H9 (cell line): ENCODE measurements around the gene ABCE1. TPM values are rescaled to one million over a fixed set of nuclear protein-coding genes. Genes with fewer than 3 reads are reported as not detected.

ENCODE experiments used
- DNase-seq: peaks from one replicate; pipeline ENCODE4 v3.0.0-alpha.2; 2017
- H2AFZ ChIP-seq: one replicate; pipeline ENCODE4 v1.6.1; 2013; ENCODE audit warnings: mild to moderate bottlenecking, low read length, control low read depth, moderate library complexity
- H2AK5ac ChIP-seq: 2 replicates; pipeline ENCODE4 v1.6.1; 2013; ENCODE audit warnings: low read length, control low read depth, mixed read lengths; ENCODE audit not compliant: insufficient read length
- H2BK120ac ChIP-seq: one replicate; pipeline ENCODE4 v1.6.1; 2013; ENCODE audit warnings: low read depth, mild to moderate bottlenecking, low read length, control low read depth, inconsistent platforms; ENCODE audit not compliant: poor library complexity, severe bottlenecking
- H2BK12ac ChIP-seq: 2 replicates; pipeline ENCODE4 v1.6.1; 2013; ENCODE audit warnings: low read length, control low read depth, mixed read lengths, low read depth; ENCODE audit not compliant: insufficient read length
- H2BK15ac ChIP-seq: 2 replicates; pipeline ENCODE4 v1.6.1; 2013; ENCODE audit warnings: low read depth, low read length, control low read depth
- H2BK20ac ChIP-seq: one replicate; pipeline ENCODE4 v1.6.1; 2013; ENCODE audit warnings: low read depth, mild to moderate bottlenecking, low read length, control low read depth, inconsistent platforms; ENCODE audit not compliant: poor library complexity, severe bottlenecking
- H2BK5ac ChIP-seq: 2 replicates; pipeline ENCODE4 v1.6.1; 2013; ENCODE audit warnings: low read length, control low read depth, mixed read lengths; ENCODE audit not compliant: insufficient read length
- H3K14ac ChIP-seq: 2 replicates; pipeline ENCODE4 v1.6.1; 2013; ENCODE audit warnings: low read length, control low read depth; ENCODE audit not compliant: insufficient read depth
- H3K18ac ChIP-seq: 2 replicates; pipeline ENCODE4 v1.6.1; 2013; ENCODE audit warnings: low read depth, mild to moderate bottlenecking, mixed read lengths, low read length, control low read depth; ENCODE audit not compliant: insufficient read length
- H3K23ac ChIP-seq: 2 replicates; pipeline ENCODE4 v1.6.1; 2013; ENCODE audit warnings: low read length, control low read depth, mixed read lengths, low read depth; ENCODE audit not compliant: insufficient read length
- H3K23me2 ChIP-seq: 2 replicates; pipeline ENCODE4 v1.6.1; 2013; ENCODE audit warnings: low read depth, mild to moderate bottlenecking, mixed read lengths, low read length, control low read depth; ENCODE audit not compliant: insufficient read length, poor library complexity, severe bottlenecking
- H3K27ac ChIP-seq: 2 replicates; pipeline ENCODE4 v1.5.1; 2013; ENCODE audit warnings: low read length, control low read depth, mixed read lengths, low read depth; ENCODE audit not compliant: insufficient read length
- H3K27me3 ChIP-seq: 2 replicates; pipeline ENCODE4 v1.6.1; 2013; ENCODE audit warnings: low read length, control low read depth, inconsistent platforms; ENCODE audit not compliant: insufficient read depth
- H3K4ac ChIP-seq: 2 replicates; pipeline ENCODE4 v1.6.1; 2013; ENCODE audit warnings: low read depth, mild to moderate bottlenecking, control low read depth, inconsistent platforms, low read length, moderate library complexity
- H3K4me1 ChIP-seq: 2 replicates; pipeline ENCODE4 v1.6.1; 2013; ENCODE audit warnings: low read length, control low read depth, inconsistent platforms; ENCODE audit not compliant: insufficient read depth
- H3K4me2 ChIP-seq: 2 replicates; pipeline ENCODE4 v1.6.1; 2013; ENCODE audit warnings: low read length, control low read depth, mixed read lengths; ENCODE audit not compliant: insufficient read length, insufficient read depth
- H3K56ac ChIP-seq: 2 replicates; pipeline ENCODE4 v1.6.1; 2013; ENCODE audit warnings: low read depth, mild to moderate bottlenecking, mixed read lengths, low read length, control low read depth; ENCODE audit not compliant: insufficient read length
- H3K79me1 ChIP-seq: 2 replicates; pipeline ENCODE4 v1.6.1; 2013; ENCODE audit warnings: low read depth, mild to moderate bottlenecking, moderate library complexity, low read length, control low read depth, inconsistent platforms; ENCODE audit not compliant: insufficient read depth, poor library complexity, severe bottlenecking
- H3K79me2 ChIP-seq: 2 replicates; pipeline ENCODE4 v1.6.1; 2013; ENCODE audit warnings: low read length, control low read depth, inconsistent platforms; ENCODE audit not compliant: insufficient read depth
- H3K9ac ChIP-seq: 2 replicates; pipeline ENCODE4 v1.6.1; 2013; ENCODE audit warnings: low read length, control low read depth, mixed read lengths; ENCODE audit not compliant: insufficient read length; ENCODE audit errors: extremely low read depth
- H3K9me3 ChIP-seq: one replicate; pipeline ENCODE4 v1.6.1; 2013; ENCODE audit warnings: low read depth, low read length, inconsistent platforms; ENCODE audit not compliant: control insufficient read depth
- H3T11ph ChIP-seq: one replicate; pipeline ENCODE4 v1.6.1; 2013; ENCODE audit warnings: mild to moderate bottlenecking, low read length, control low read depth, inconsistent platforms
- H4K20me1 ChIP-seq: one replicate; pipeline ENCODE4 v1.6.1; 2013; ENCODE audit not compliant: control insufficient read depth, insufficient read length, insufficient read depth
- H4K5ac ChIP-seq: 2 replicates; pipeline ENCODE4 v1.6.1; 2013; ENCODE audit warnings: low read depth, mild to moderate bottlenecking, mixed read lengths, low read length, control low read depth; ENCODE audit not compliant: insufficient read length
- H4K8ac ChIP-seq: replicated peaks from 2 replicates; pipeline ENCODE4 v1.6.1; 2013; ENCODE audit warnings: low read length, control low read depth, mixed read lengths, low read depth; ENCODE audit not compliant: insufficient read length
- H4K91ac ChIP-seq: 2 replicates; pipeline ENCODE4 v1.6.1; 2013; ENCODE audit warnings: low read depth, mild to moderate bottlenecking, moderate library complexity, mixed read lengths, low read length, control low read depth; ENCODE audit not compliant: insufficient read length
- H3K27ac Mint-ChIP-seq, 3 experiments: 2 replicates in 2 of 3; 3 replicates in 1 of 3; pipeline ENCODE4 v1.8.0; 2020 to 2021; ENCODE audit warnings: mixed read lengths in 3 of 3, mild to moderate bottlenecking in 1 of 3, moderate library complexity in 1 of 3
- H3K27me3 Mint-ChIP-seq: 2 replicates; pipeline ENCODE4 v1.8.0; 2021; ENCODE audit warnings: low read depth, mild to moderate bottlenecking, moderate library complexity, mixed read lengths
- H3K36me3 Mint-ChIP-seq, 3 experiments: 2 replicates in 2 of 3; 3 replicates in 1 of 3; pipeline ENCODE4 v1.8.0; 2020 to 2021; ENCODE audit warnings: low read depth in 3 of 3, mixed read lengths in 3 of 3; ENCODE audit not compliant: insufficient read depth in 1 of 3
- H3K4me1 Mint-ChIP-seq, 2 experiments: 2 replicates each; pipeline ENCODE4 v1.8.0; 2020; ENCODE audit warnings: mixed read lengths in 2 of 2
- H3K4me3 Mint-ChIP-seq, 2 experiments: 2 replicates in 1 of 2; 3 replicates in 1 of 2; pipeline ENCODE4 v1.8.0; 2020 to 2021; ENCODE audit warnings: mild to moderate bottlenecking in 2 of 2, mixed read lengths in 2 of 2, moderate library complexity in 1 of 2
- H3K9me3 Mint-ChIP-seq, 2 experiments: 2 replicates in 1 of 2; 3 replicates in 1 of 2; pipeline ENCODE4 v1.8.0; 2020; ENCODE audit warnings: mild to moderate bottlenecking in 2 of 2, mixed read lengths in 2 of 2, moderate library complexity in 1 of 2
- CTCF ChIP-seq: fragments of 200-600 bp; sonication (generic); conservative IDR thresholded peaks from 3 replicates; pipeline ENCODE4 v1.8.0; 2021; ENCODE audit warnings: antibody characterized with exemption, mild to moderate bottlenecking
- WGBS: extraction: QIAGEN DNeasy Blood & Tissue Kit; methylation state at CpG from one replicate; pipeline ENCODE4 v1.1.7; 2013; ENCODE audit warnings: missing lambda C conversion rate, low lambda C conversion rate, mixed read lengths; ENCODE audit not compliant: insufficient read length; ENCODE audit errors: extremely low coverage; 5-methylcytosine and 5-hydroxymethylcytosine counted together
- total RNA-seq: library from RNA; stranded (reverse); gene quantifications from 2 replicates; pipeline ENCODE4 v1.2.1, GENCODE V29; 2021

Gene ABCE1
- total RNA-seq, 1 experiment from 2014 or later: 112 TPM

- Histone ChIP-seq H3K23ac (no peak overlapping the region), H3K27ac (peak overlapping the region; percentile 86), H3K27me3 (no peaks in the 10 kb centered on the region), H3K56ac (no peak overlapping the region), H2BK15ac (no peak overlapping the region), H3K4me1 (no peaks in the 10 kb centered on the region), H2BK120ac (no peak overlapping the region), H3K4ac (no peak overlapping the region), H2BK12ac (no peak overlapping the region), H4K5ac (no peak overlapping the region), H2BK20ac (no peak overlapping the region), H3T11ph (no peak overlapping the region), H3K9ac (peak overlapping the region; percentile 98), H3K4me2 (peak overlapping the region; percentile 95), H2AK5ac (no peak overlapping the region), H3K14ac (no peak overlapping the region; the same call in 1 of the 2 replicates), H4K8ac (peak overlapping the region; percentile 70), H2AFZ (no peak overlapping the region), H3K9me3 (no peaks in the 10 kb centered on the region), H3K79me1 (peaks cover 7% of the 10 kb centered on the region), H4K20me1 (no peaks in the 10 kb centered on the region), H4K91ac (no peak overlapping the region), H3K23me2 (peaks cover 5% of the 10 kb centered on the region), H3K79me2 (peaks cover 35% of the 10 kb centered on the region), H3K18ac (no peak overlapping the region), H2BK5ac (no peak overlapping the region)
- Mint-ChIP-seq H3K36me3 (peaks cover 30 to 33% (median 33%) of the 10 kb centered on the region in 3 experiments), H3K4me1 (peaks cover 10 to 15% of the 10 kb centered on the region in 2 experiments), H3K4me3 (peak overlapping the region; percentile 98 to 99), H3K9me3 (peaks cover 3 to 8% of the 10 kb centered on the region in 2 experiments; a peak in 2 of 5 replicates), H3K27ac (peak overlapping the region; percentile 98 to 100 (median 99)), H3K27me3 (no peaks in the 10 kb centered on the region)
- no CpG with 5 or more reads among the region's 10 CpGs for WGBS
- no peak; the same call in 2 of the 3 replicates for TF ChIP-seq CTCF
- no peak for DNase-seq
These were observed 735 bp upstream of the ABCE1 start for GRCh38 chr4:145097331-145097820.
